Nucleus accumbens (tissue), 56 donors: Measurements from ENCODE around the gene TSPAN4.

ENCODE experiments used
- DNase-seq, 56 donors: peaks; one replicate each; lab custom pipeline; 2025; lab: John Stamatoyannopoulos, UW

TSPAN4 gene

GRCh38 chr11:847876-848275 is 5.2 kb downstream of the TSPAN4 start:
- no peak for DNase-seq

DNA sequence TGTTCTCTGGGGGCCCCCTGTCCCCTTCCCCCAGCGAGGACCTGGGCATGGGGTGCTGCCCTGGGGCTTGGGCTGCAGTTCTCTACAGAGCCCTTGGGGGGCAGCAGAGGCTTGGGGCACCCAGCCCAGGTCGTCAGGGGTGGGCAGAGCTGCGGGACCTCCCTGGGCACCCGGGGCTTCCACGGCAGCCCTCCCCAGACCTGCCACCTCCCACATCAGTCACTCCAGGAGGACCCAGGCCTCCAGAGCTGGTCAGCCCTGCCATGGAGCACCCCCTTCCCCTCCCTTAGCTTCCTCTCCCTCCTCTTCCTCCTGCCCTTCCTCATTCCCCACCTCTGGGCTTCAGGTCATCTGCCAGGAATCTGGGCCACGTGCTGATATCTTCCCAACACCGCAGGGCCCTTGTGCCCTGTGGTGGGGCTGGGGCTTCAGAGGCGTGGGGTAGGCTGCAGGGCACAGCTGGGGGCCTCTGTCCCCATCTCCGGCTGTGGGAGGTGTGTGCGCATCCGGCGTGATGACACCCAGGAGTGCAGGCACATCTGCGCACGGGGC is 5.8 kb downstream of the TSPAN4 start:
- peak in 11 of 56 donors; percentile 7 to 56 (median 17) for DNase-seq

GRCh38 chr11:849104-849824 is 6.6 kb downstream of the TSPAN4 start:
- peak in 4 of 56 donors; percentile 23 to 35 (median 26) for DNase-seq

GRCh38 chr11:849951-850774 is 7.5 kb downstream of the TSPAN4 start:
- DNase-seq = no peak

- DNase-seq = no peak
These were observed 8.4 kb downstream of the TSPAN4 start for GRCh38 chr11:850775-851763.

DNA sequence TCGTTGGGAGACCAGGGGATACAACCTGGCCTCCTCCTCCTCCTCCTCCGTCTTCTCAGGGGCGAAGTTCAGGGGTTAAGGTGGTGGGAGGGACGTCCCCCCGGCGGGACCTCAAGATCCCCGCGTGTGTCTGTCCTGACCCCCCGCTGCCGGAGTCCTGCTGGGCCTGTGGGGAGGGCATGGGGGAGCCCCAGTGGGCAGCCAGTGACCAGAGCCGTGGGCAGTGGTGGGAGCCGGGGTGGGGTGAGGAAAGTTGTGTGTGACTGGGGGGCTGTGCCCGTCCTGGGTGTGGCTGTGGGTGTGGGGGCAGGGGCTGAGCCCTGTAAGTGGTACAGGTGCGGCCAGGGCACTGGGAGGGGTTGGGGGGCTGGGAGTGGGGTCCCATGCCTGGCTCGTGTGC is 10.1 kb downstream of the TSPAN4 start:
- DNase-seq = no peak

- DNase-seq = no peak
These were observed 11.2 kb downstream of the TSPAN4 start for GRCh38 chr11:853682-854448.

DNA sequence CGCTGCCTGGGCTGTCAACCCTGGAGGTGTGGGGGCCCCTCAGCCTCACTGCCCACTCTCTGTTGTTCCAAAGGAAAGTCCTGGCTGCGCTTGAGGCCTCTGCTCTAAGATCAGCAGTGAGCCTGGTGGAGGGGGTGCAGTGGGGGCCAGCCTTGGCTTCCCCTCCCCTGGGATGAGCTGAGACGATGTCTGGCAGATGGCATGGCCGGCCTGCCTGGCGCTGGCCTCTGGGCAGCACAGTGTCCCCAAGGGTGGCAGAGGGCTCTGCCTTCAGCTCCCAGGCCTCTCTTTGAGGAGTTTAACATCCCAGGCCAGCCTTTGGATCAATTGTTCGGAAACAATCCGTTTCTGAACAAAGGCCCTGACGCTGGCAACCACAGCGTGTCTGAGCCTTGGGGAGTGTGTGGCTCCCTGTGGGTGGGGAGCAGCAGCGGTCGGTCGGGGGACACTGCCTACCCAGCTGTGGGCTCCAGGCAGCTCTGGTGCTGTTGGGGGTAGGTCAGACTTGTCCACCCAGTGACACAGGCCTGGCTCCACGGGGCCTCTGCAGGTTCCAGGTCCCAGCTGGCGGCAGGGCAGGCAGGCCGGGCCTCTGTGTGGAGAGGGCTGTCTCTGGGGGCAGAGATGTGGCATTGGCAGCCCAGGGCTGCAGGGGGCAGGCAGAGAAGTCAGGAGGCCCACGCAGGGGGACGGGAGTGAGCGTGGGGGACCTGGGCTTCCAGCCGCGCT is 12.1 kb downstream of the TSPAN4 start:
- no peak for DNase-seq

DNA sequence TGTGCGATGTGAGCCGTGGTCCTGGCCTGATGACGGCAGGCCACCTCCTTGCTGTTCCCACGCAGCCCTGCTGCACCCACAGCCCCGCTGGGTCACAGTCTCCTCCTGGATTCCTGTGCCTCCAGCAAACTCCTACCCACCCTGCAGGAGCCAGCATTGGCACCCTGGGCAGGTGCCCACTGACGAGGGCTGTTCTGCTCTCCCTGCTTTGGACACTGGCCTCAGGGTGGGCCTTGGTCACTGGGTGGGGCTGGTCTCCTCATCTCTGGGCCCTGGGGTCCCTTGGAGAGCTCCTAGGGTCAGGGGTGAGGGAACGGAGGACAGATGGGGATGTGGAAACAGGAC is 12.7 kb downstream of the TSPAN4 start:
- no peak for DNase-seq

- no peak for DNase-seq
These were observed 13.1 kb downstream of the TSPAN4 start for GRCh38 chr11:855796-856195.

- DNase-seq = no peak
These were observed 13.7 kb downstream of the TSPAN4 start for GRCh38 chr11:856397-856796.

GRCh38 chr11:858053-858761 is 15.6 kb downstream of the TSPAN4 start:
- DNase-seq = no peak

GRCh38 chr11:858762-859339 is 16.2 kb downstream of the TSPAN4 start:
- no peak for DNase-seq

DNA sequence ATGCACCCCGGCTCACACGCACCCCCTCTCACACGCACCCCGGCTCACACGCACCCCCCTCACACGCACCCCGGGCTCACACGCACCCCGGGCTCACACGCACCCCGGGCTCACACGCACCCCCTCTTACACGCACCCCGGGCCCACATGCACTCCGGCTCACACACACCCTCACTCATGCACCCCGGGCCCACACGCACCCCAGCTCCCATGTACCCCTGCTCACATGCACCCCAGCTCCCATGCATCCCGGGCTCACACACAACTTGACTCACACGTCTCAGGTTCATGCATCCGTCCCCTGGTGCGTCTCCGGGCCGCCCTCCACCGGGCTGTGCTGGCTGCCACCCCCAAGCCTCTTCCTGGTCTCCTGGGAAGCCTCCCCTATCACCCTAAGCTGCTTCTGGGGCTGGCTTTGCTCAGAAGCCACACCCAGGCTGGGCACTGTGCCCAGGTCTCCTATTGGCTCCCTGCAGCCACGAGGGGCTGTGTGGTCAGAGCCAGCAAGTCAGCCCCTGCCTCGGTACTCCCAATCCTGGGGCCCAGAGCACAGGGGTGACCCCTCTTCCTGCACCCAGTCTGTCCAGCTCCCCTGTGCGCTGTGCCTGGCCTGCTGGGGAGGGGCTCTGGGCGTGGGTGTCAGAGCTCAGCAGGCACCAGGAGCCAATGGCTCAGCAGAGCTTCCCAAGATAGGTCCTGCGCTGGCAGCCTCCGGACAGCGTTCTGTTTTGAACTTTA is 16.9 kb downstream of the TSPAN4 start:
- DNase-seq = peak in 39 of 56 donors; percentile 4 to 77 (median 34)

DNA sequence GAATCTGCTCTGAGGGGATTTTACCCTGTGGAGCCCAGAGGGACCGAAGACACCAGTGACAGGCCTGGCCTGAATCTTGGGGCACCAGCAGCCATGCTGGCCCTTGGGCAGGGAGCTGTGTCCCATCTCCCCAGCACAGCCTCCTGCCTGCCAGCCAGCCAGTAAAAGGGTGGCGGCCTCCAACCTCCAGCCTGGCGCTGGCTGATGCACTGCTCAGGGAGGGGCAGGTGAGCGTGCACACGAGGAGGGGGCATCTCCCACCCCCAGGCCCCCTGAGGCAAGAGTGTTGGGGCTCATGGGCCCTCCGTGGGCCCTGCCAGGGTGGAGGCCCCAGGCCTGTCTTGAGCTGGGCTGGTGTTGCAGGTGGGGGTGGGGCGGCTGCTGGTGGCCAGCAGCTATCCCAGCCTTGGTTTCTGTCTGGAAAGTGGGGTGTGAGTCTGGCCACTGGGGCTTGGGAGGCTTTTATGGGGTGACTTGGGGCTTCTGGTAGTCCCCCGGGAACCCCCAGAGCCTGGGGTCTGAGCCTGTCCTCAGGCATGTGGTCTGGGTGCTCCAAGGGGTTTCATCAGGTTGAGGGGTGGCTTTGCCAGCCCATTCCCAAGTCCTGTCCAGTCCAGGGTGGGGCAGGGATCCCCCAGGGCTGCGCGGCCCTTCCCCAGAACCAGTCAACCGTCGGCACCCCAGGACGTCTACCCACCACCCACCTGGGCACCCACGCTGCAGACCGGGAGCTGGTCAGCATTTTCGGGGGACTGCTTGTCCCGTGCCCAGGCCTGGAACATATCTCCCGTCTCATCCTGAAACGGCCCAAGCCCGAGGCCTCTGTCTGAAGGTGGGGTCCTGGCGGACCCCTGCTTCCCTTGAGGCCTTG is 17.8 kb downstream of the TSPAN4 start:
- DNase-seq = no peak

DNA sequence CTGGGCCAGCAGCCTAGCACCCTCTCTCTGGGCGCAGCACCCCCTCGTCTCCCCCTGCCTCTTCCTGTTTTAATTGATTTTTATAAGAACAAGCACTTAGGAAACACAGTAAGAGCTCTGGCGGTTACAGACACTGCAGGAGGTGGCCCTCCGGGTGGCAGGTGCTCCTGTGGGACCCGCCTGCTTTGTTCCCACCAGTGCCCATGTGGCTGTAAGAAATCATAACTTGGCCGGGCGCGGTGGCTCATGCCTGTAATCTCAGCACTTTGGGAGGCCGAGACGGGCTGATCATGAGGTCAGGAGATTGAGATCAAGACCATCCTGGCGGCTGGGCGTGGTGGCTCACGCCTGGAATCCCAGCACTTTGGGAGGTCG is 18.4 kb downstream of the TSPAN4 start:
- no peak for DNase-seq
